K562 (cell line): Measurements from ENCODE around the gene L3HYPDH. TPM values are rescaled to one million over a fixed set of nuclear protein-coding genes. Genes with fewer than 3 reads are reported as not detected.

Experiments used
- ATAC-seq: fragments of 200-7000 bp; cut with Tn5 transposase; 3 replicates; pipeline ENCODE4 v1.9.1; 2020; ENCODE audit warnings: moderate library complexity
- BruUV-seq: library from RNA; stranded (reverse); fragments of 400-500 nt; replicated peaks from 2 replicates; lab custom pipeline; 2021; lab: Mats Ljungman, UMichigan
- CTCF ChIA-PET: fragments of 300-600 bp; formaldehyde crosslinking; extraction: SDS; loops from one replicate; lab custom pipeline; 2021; ENCODE audit warnings: low intra/inter-chr PET ratio; lab: Yijun Ruan, JAX
- POLR2A ChIA-PET: fragments of 300-600, 350-650 bp; sonication (Branson Sonifier 250); formaldehyde crosslinking; extraction: SDS; loops from one replicate; lab custom pipeline; 2021; ENCODE audit warnings: antibody characterized with exemption, inconsistent platforms; lab: Yijun Ruan, JAX
- DNase-seq, 4 experiments: peaks; one replicate each; pipeline versions ENCODE4 v3.0.0 to v3.0.0-alpha.2; 2011 to 2018; ENCODE audit warnings: low spot score in 3 of 4, mixed read lengths in 3 of 4; ENCODE audit errors: extremely low read depth in 1 of 4
- FAIRE-seq: peaks from 2 replicates; lab custom pipeline; 2011; peaks lifted over from hg19 to GRCh38; lab: Jason Lieb, UNC
- H2AFZ ChIP-seq: 2 replicates; pipeline ENCODE4 v1.6.0; 2011; ENCODE audit warnings: low read depth, low read length, control low read depth, inconsistent platforms
- H3K27ac ChIP-seq: fragments of 200-600 bp; 3 replicates; pipeline ENCODE4 v1.8.0; 2011; ENCODE audit warnings: low read depth, mild to moderate bottlenecking, control low read depth, inconsistent platforms, low read length, moderate library complexity, mixed read lengths; ENCODE audit errors: extremely low read depth
- H3K27me3 ChIP-seq, 2 experiments: fragments of 300-600 bp in 1 of 2; 2 replicates in 1 of 2; 3 replicates in 1 of 2; pipeline versions ENCODE4 v1.6.0 to v1.8.0; 2011; ENCODE audit warnings: inconsistent platforms in 2 of 2, low read length in 2 of 2, mild to moderate bottlenecking in 1 of 2, mixed read lengths in 1 of 2, moderate library complexity in 1 of 2; ENCODE audit not compliant: control insufficient read depth in 2 of 2, insufficient read depth in 2 of 2
- H3K36me3 ChIP-seq: fragments of 300-600 bp; 3 replicates; pipeline ENCODE4 v1.8.0; 2011; ENCODE audit warnings: mild to moderate bottlenecking, low read length, inconsistent platforms; ENCODE audit not compliant: control insufficient read depth, insufficient read depth
- H3K4me1 ChIP-seq, 2 experiments: fragments of 200-600 bp in 1 of 2; replicated peaks in 1 of 2; 2 replicates in 1 of 2; 3 replicates in 1 of 2; pipeline versions ENCODE4 v1.5.1 to v1.8.0; 2011; ENCODE audit warnings: inconsistent platforms in 2 of 2, low read length in 2 of 2, mild to moderate bottlenecking in 1 of 2, mixed read lengths in 1 of 2, moderate library complexity in 1 of 2; ENCODE audit not compliant: control insufficient read depth in 2 of 2, insufficient read depth in 2 of 2
- H3K4me2 ChIP-seq: 2 replicates; pipeline ENCODE4 v1.6.1; 2011; ENCODE audit warnings: low read length, control low read depth, inconsistent platforms, mixed read lengths; ENCODE audit not compliant: insufficient read depth
- H3K4me3 ChIP-seq: fragments of 200-600 bp; sonication (generic), shearing (Covaris generic); 2 replicates; pipeline ENCODE4 v1.5.1; 2016; ENCODE audit warnings: control low read depth, inconsistent platforms
- H3K79me2 ChIP-seq: fragments of 200-600 bp; 3 replicates; pipeline ENCODE4 v1.8.0; 2011; ENCODE audit warnings: low read length, inconsistent platforms; ENCODE audit not compliant: control insufficient read depth, insufficient read depth
- H3K9ac ChIP-seq, 2 experiments: 2 replicates each; pipeline versions ENCODE4 v1.6.0 to v1.6.1; 2011; ENCODE audit warnings: low read depth in 2 of 2, low read length in 2 of 2, control low read depth in 1 of 2, inconsistent platforms in 1 of 2, mild to moderate bottlenecking in 1 of 2, mixed read lengths in 1 of 2; ENCODE audit not compliant: insufficient read depth in 1 of 2
- H3K9me1 ChIP-seq: one replicate; pipeline ENCODE4 v1.6.0; 2011; ENCODE audit warnings: inconsistent platforms, mild to moderate bottlenecking, low read length, moderate library complexity; ENCODE audit not compliant: control insufficient read depth, insufficient read depth
- H3K9me3 ChIP-seq: replicated peaks from 2 replicates; pipeline ENCODE4 v1.5.1; 2011; ENCODE audit warnings: low read depth, low read length, inconsistent platforms; ENCODE audit not compliant: control insufficient read depth, insufficient read depth
- H4K20me1 ChIP-seq: replicated peaks from 2 replicates; pipeline ENCODE4 v1.6.1; 2011; ENCODE audit warnings: low read length, inconsistent platforms, mixed read lengths; ENCODE audit not compliant: control insufficient read depth, insufficient read depth
- FOXK1 ChIP-seq: sonication (generic); formaldehyde crosslinking; IDR thresholded peaks from 2 replicates; pipeline ENCODE4 v1.8.0; 2022; ENCODE audit warnings: missing genetic modification reagents, mild to moderate bottlenecking, borderline replicate concordance
- ZBTB33 ChIP-seq: sonication (generic); formaldehyde crosslinking; IDR thresholded peaks from 2 replicates; pipeline ENCODE4 v1.8.1; 2023; ENCODE audit warnings: mild to moderate bottlenecking, missing genetic modification reagents
- WGBS: fragments of 100-300 bp; shearing (Covaris generic); methylation state at CpG from one replicate; pipeline ENCODE4 v1.1.6; 2016; ENCODE audit warnings: low coverage, mixed read lengths; ENCODE audit not compliant: insufficient coverage; ENCODE audit errors: missing lambda C conversion rate; 5-methylcytosine and 5-hydroxymethylcytosine counted together
- in situ Hi-C: fragments of 300-500 bp; cut with MboI; formaldehyde crosslinking; loops from 4 replicates; pipeline ENCODE4 v1.15.0; 2018; ENCODE audit warnings: inconsistent platforms, mixed read lengths
- intact Hi-C: fragments of 100-400 bp; cut with micrococcal nuclease; formaldehyde crosslinking; loops from 2 replicates; pipeline ENCODE4 v1.14.2; 2022
- polyA plus RNA-seq, 8 experiments: library from polyadenylated mRNA; depleted of rRNA in 4 of 8; stranded (reverse) in 5 of 8; unstranded in 3 of 8; fragments of >200 nt; fragmentation: Nextera tagmentation in 2 of 8; fragmentation: Illumina TruSeq in 1 of 8; extraction: Ambion mirVana in 2 of 8; extraction: Trizol in 1 of 8; gene quantifications; 2 replicates each; pipeline versions ENCODE4 v1.2.1 to v1.2.3, GENCODE V29; 2011 to 2014; ENCODE audit warnings: inconsistent platforms in 1 of 8, missing spikeins in 1 of 8
- total RNA-seq, 7 experiments: library from RNA; depleted of rRNA in 6 of 7; stranded (reverse); fragments of >200 nt in 6 of 7; fragmentation: Illumina TruSeq in 2 of 7; extraction: Trizol in 2 of 7; gene quantifications; 2 replicates each; pipeline versions ENCODE4 v1.2.1 to v1.2.3, GENCODE V29; 2011 to 2021; ENCODE audit warnings: low replicate concordance in 1 of 7

The L3HYPDH gene
- total and polyA plus RNA-seq, 9 of the 15 experiments (the other 6 are each of a cell fraction or from before 2014, with no cell fraction given): 12.8 to 36.5 (median 19.3) TPM

GRCh38 chr14:59464486-59465315 lies 19.5 kb downstream of the L3HYPDH start:
- in situ Hi-C loops: no loop called here
- H3K36me3 ChIP-seq: peaks cover 21% of the 10 kb centered on the region
- TF ChIP-seq ZBTB33 (CRISPR knock-in tag) (peak; percentile 19; the same call in 1 of the 2 replicates), FOXK1 (CRISPR knock-in tag) (no peak)
- H3K9me3 ChIP-seq: no peaks in the 10 kb centered on the region
- no peaks in the 10 kb centered on the region for H3K27me3 ChIP-seq
- no peak for FAIRE-seq
- ChIA-PET POLR2A (interaction anchor here (0.6 to 0.7 kb wide), 2 partner anchors 13 to 15 kb away, joined by 3 read pairs; no protein-coding TSS in a partner anchor), CTCF (no interaction called here)
- H3K79me2 ChIP-seq: no peaks in the 10 kb centered on the region
- H4K20me1 ChIP-seq: no peaks in the 10 kb centered on the region
- H3K4me2 ChIP-seq: no peak overlapping the region
- H3K27ac ChIP-seq: no peak overlapping the region
- 100% methylated on average over 3 of the region's 105 CpGs for WGBS
- H3K9me1 ChIP-seq: no peaks in the 10 kb centered on the region
- no peak overlapping the region for H3K4me3 ChIP-seq
- no peak for ATAC-seq
- intact Hi-C loops: no loop called here
- peak in 1 of 4 experiments; percentile 9 for DNase-seq
- no TSS peak for BruUV-seq
- H2AFZ ChIP-seq: no peak overlapping the region
- H3K9ac ChIP-seq: no peak overlapping the region
- no peaks in the 10 kb centered on the region for H3K4me1 ChIP-seq
